Lower lobe of right lung (tissue), 2 donors: Measurements from ENCODE around the gene PC. TPM values are rescaled to one million over a fixed set of nuclear protein-coding genes. Genes with fewer than 3 reads are reported as not detected.

Experiments used
- ATAC-seq, 2 donors: fragments of 200-7000 bp; cut with Tn5 transposase; one replicate each; pipeline ENCODE4 v1.9.1; 2020 to 2022; ENCODE audit warnings: mild to moderate bottlenecking in 2 of 2, moderate library complexity in 2 of 2
- DNase-seq: peaks from one replicate; pipeline ENCODE4 v3.0.0-alpha.2; 2020
- H3K27ac ChIP-seq: fragments of 200-600 bp; one replicate; pipeline ENCODE4 v1.8.0; 2022
- H3K27me3 ChIP-seq: fragments of 200-600 bp; one replicate; pipeline ENCODE4 v1.8.0; 2022; ENCODE audit warnings: low read depth
- H3K36me3 ChIP-seq: fragments of 200-600 bp; one replicate; pipeline ENCODE4 v1.8.0; 2022; ENCODE audit warnings: mild to moderate bottlenecking
- H3K4me1 ChIP-seq: fragments of 200-600 bp; one replicate; pipeline ENCODE4 v1.8.0; 2022
- H3K4me3 ChIP-seq: fragments of 200-600 bp; one replicate; pipeline ENCODE4 v1.8.0; 2022; ENCODE audit warnings: mild to moderate bottlenecking
- H3K9me3 ChIP-seq: fragments of 200-600 bp; one replicate; pipeline ENCODE4 v1.8.0; 2022
- CTCF ChIP-seq: fragments of 200-600 bp; IDR thresholded peaks from one replicate; pipeline ENCODE4 v1.8.0; 2022; ENCODE audit warnings: antibody characterized with exemption, mild to moderate bottlenecking
- intact Hi-C: fragments of 100-400 bp; cut with DNase I; formaldehyde crosslinking; loops from one replicate; pipeline ENCODE4 v1.11.0; 2022
- total RNA-seq: library from RNA; stranded (reverse); fragmentation: NEBNext Ultra II Directional; extraction: Animal tissue kit (Norgen Biotek cat#: 25700); gene quantifications from one replicate; pipeline ENCODE4 v1.2.1, GENCODE V29; 2021
- donor health status: DM: no; HTN: yes; CAD: no; lungs with severe emphysema.

PC gene
- total RNA-seq, 1 donor from 2014 or later, result 14.7 TPM

- peaks cover 8% of the 10 kb centered on the region for H3K4me1 ChIP-seq
- ATAC-seq, result no peak
These were observed 79.2 kb downstream of the PC start for GRCh38 chr11:66879000-66879399.

GRCh38 chr11:66878474-66878873 is 79.7 kb downstream of the PC start:
- Histone ChIP-seq H3K27me3 (no peaks in the 10 kb centered on the region), H3K4me3 (no peak overlapping the region), H3K4me1 (peaks cover 8% of the 10 kb centered on the region), H3K9me3 (no peaks in the 10 kb centered on the region), H3K27ac (no peak overlapping the region), H3K36me3 (no peaks in the 10 kb centered on the region)
- TF ChIP-seq CTCF, result no peak
- intact Hi-C loops, result no loop called here
- DNase-seq (no peak), ATAC-seq (no peak)

More at GRCh38 chr11:66879000-66879399, 79.2 kb downstream of the PC start:
- Histone ChIP-seq H3K36me3 (no peaks in the 10 kb centered on the region), H3K27ac (no peak overlapping the region), H3K9me3 (no peaks in the 10 kb centered on the region), H3K4me3 (no peak overlapping the region), H3K27me3 (no peaks in the 10 kb centered on the region)
- no peak for DNase-seq
- no peak for TF ChIP-seq CTCF
- intact Hi-C loops, result no loop called here

- Histone ChIP-seq H3K27me3 (no peaks in the 10 kb centered on the region), H3K27ac (no peak overlapping the region), H3K4me1 (peaks cover 8% of the 10 kb centered on the region), H3K4me3 (no peak overlapping the region), H3K9me3 (no peaks in the 10 kb centered on the region), H3K36me3 (no peaks in the 10 kb centered on the region)
- no peak for TF ChIP-seq CTCF
- ATAC-seq (no peak), DNase-seq (no peak)
- intact Hi-C loops, result no loop called here
These were observed 80.4 kb downstream of the PC start for GRCh38 chr11:66877588-66878385.

- Histone ChIP-seq H3K27me3 (no peaks in the 10 kb centered on the region), H3K27ac (no peak overlapping the region), H3K9me3 (no peaks in the 10 kb centered on the region), H3K4me3 (no peak overlapping the region), H3K4me1 (peaks cover 3% of the 10 kb centered on the region), H3K36me3 (no peaks in the 10 kb centered on the region)
- intact Hi-C loops, result no loop called here
- ATAC-seq (no peak), DNase-seq (no peak)
- TF ChIP-seq CTCF, result no peak
These were observed 82.8 kb downstream of the PC start for GRCh38 chr11:66875378-66875777.

- peaks cover 3% of the 10 kb centered on the region for H3K36me3 ChIP-seq
- H3K27me3 ChIP-seq, result no peaks in the 10 kb centered on the region
- H3K4me1 ChIP-seq, result no peaks in the 10 kb centered on the region
- ATAC-seq (no peak), DNase-seq (no peak)
- no peak overlapping the region for H3K27ac ChIP-seq
- H3K4me3 ChIP-seq, result no peak overlapping the region
- H3K9me3 ChIP-seq, result no peaks in the 10 kb centered on the region
- TF ChIP-seq CTCF, result no peak
- intact Hi-C loops, result no loop called here
These were observed 84.0 kb downstream of the PC start for GRCh38 chr11:66874232-66874631.
